ENCODE measurements around the gene ZNF438.

- TF ChIP-seq POLR2A (IDR thresholded peaks at IDR 0.05) (no peak), CTCF (IDR thresholded peaks at IDR 0.05) (no peak)
Observed at GRCh38 chr10:30988831-30989435, 42.7 kb downstream of the ZNF438 start.
